Upper lobe of left lung (tissue), 6 donors: ENCODE measurements around the gene KIAA1217. TPM values are rescaled to one million over a fixed set of nuclear protein-coding genes. Genes with fewer than 3 reads are reported as not detected.

Experiments used
- ATAC-seq, 2 donors: fragments of 200-7000 bp; cut with Tn5 transposase; one replicate each; pipeline ENCODE4 v1.9.1; 2022; ENCODE audit warnings: mild to moderate bottlenecking in 2 of 2, moderate library complexity in 2 of 2; ENCODE audit not compliant: low FRiP score in 2 of 2
- DNase-seq, 2 donors: peaks; one replicate each; pipeline ENCODE4 v3.0.0-alpha.2; 2019 to 2020
- H3K27ac ChIP-seq, 4 donors: fragments of 200-600 bp; sonication (generic); one replicate each; pipeline ENCODE4 v1.5.1; 2016 to 2019
- H3K27me3 ChIP-seq, 4 donors: fragments of 200-600 bp; sonication (generic); one replicate each; pipeline ENCODE4 v1.5.1; 2017 to 2019
- H3K36me3 ChIP-seq, 4 donors: fragments of 200-600 bp; sonication (generic); one replicate each; pipeline ENCODE4 v1.5.1; 2016 to 2019
- H3K4me1 ChIP-seq, 4 donors: fragments of 200-600 bp; sonication (generic); one replicate each; pipeline ENCODE4 v1.5.1; 2018 to 2019
- H3K4me3 ChIP-seq, 4 donors: fragments of 200-600 bp; sonication (generic); one replicate each; pipeline ENCODE4 v1.5.1; 2017 to 2019; ENCODE audit warnings: mild to moderate bottlenecking in 2 of 4, moderate library complexity in 1 of 4
- H3K9me3 ChIP-seq, 4 donors: fragments of 200-600 bp; sonication (generic); one replicate each; pipeline ENCODE4 v1.5.1; 2018 to 2019
- EP300 ChIP-seq, 4 donors: sonication (generic); formaldehyde crosslinking; IDR thresholded peaks; one replicate each; pipeline ENCODE4 v1.5.1; 2017; ENCODE audit warnings: antibody characterized with exemption in 4 of 4, control low read depth in 2 of 4
- POLR2A ChIP-seq, 4 donors: fragments of 450-650 bp; IDR thresholded peaks; one replicate each; pipeline ENCODE4 v1.5.1; 2016 to 2017; ENCODE audit warnings: antibody characterized with exemption in 4 of 4, mild to moderate bottlenecking in 2 of 4
- POLR2AphosphoS5 ChIP-seq, 2 donors: sonication (generic); formaldehyde crosslinking; IDR thresholded peaks; one replicate each; pipeline ENCODE4 v1.5.1; 2017; ENCODE audit warnings: antibody characterized with exemption in 2 of 2
- WGBS, 2 donors: methylation state at CpG; one replicate each; pipeline ENCODE4 v1.1.5; 2017 to 2018; 5-methylcytosine and 5-hydroxymethylcytosine counted together
- total RNA-seq, 6 donors: library from RNA; depleted of rRNA in 4 of 6; stranded (reverse); fragments of >200 nt in 4 of 6; gene quantifications; one replicate each; pipeline versions ENCODE4 v1.1.0 to v1.2.1, GENCODE V29; 2016 to 2021
- TF ChIP-seq, protein P1 (sequence below), 6 experiments: fragments of 450-650 bp in 4 of 6; fragments of 200-600 bp in 2 of 6; sonication (generic) in 2 of 6; IDR thresholded peaks; one replicate each; pipeline ENCODE4 v1.5.1; 2016 to 2019; ENCODE audit warnings: antibody characterized with exemption in 6 of 6
- donor health status: DM: no; HTN: no; CAD: no; lungs with moderate emphysema.
- donor health status: DM: no; HTN: yes; CAD: no; lungs with severe emphysema.

The KIAA1217 gene
- total RNA-seq, 6 donors from 2014 or later: 18.4 to 109 (median 41.0) TPM

- ATAC-seq (peak in 1 of 2 donors; percentile 16), DNase-seq (peak in 1 of 2 donors; percentile 42)
These were observed 207.3 kb downstream of the KIAA1217 start for GRCh38 chr10:24416248-24416647.

DNA sequence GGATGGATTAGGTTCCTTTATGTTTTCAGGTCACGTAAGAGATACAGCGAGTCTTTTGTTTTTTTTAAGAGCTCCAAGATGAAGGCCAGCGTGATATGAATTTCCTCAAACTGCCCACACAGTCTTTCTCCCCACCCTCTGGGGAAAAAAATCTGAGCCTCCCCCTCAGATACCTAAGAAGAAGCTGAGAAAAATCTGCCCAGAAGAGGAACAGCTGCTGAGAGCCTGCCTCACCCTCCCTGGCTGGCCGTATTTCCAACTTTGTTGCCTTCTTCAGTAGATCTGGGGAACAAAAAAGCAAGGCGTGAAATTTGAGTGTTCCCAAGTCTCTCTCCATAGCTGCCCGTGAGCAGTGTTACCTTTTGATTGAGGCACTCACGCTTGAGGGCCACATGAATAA, 208.1 kb downstream of the KIAA1217 start:
- no peak overlapping the region for H3K4me3 ChIP-seq
- no peak for ATAC-seq
- WGBS, 2 donors: 75 to 77% methylated on average over 7 of the region's 7 CpGs
- H3K36me3 ChIP-seq: no peaks in the 10 kb centered on the region
- H3K27ac ChIP-seq: peak overlapping the region in 1 of 4 donors; percentile 77
- no peaks in the 10 kb centered on the region for H3K27me3 ChIP-seq
- H3K9me3 ChIP-seq: no peaks in the 10 kb centered on the region
- H3K4me1 ChIP-seq: peaks cover 5 to 24% (median 13%) of the 10 kb centered on the region in 4 donors
- DNase-seq: no peak
- TF ChIP-seq, protein P1, sequence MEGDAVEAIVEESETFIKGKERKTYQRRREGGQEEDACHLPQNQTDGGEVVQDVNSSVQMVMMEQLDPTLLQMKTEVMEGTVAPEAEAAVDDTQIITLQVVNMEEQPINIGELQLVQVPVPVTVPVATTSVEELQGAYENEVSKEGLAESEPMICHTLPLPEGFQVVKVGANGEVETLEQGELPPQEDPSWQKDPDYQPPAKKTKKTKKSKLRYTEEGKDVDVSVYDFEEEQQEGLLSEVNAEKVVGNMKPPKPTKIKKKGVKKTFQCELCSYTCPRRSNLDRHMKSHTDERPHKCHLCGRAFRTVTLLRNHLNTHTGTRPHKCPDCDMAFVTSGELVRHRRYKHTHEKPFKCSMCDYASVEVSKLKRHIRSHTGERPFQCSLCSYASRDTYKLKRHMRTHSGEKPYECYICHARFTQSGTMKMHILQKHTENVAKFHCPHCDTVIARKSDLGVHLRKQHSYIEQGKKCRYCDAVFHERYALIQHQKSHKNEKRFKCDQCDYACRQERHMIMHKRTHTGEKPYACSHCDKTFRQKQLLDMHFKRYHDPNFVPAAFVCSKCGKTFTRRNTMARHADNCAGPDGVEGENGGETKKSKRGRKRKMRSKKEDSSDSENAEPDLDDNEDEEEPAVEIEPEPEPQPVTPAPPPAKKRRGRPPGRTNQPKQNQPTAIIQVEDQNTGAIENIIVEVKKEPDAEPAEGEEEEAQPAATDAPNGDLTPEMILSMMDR (IDR thresholded peaks at IDR 0.05): no peak
- TF ChIP-seq POLR2AphosphoS5 (IDR thresholded peaks at IDR 0.05): no peak
- TF ChIP-seq EP300 (IDR thresholded peaks at IDR 0.05): no peak

More at GRCh38 chr10:24416248-24416647, 207.3 kb downstream of the KIAA1217 start:
- H3K4me1 ChIP-seq: peaks cover 5 to 24% (median 13%) of the 10 kb centered on the region in 4 donors
- TF ChIP-seq, protein P1 (IDR thresholded peaks at IDR 0.05): no peak
- TF ChIP-seq EP300 (IDR thresholded peaks at IDR 0.05) (peak in 1 of 4 donors; percentile 5), POLR2A (IDR thresholded peaks at IDR 0.05) (no peak)
- H3K36me3 ChIP-seq: no peaks in the 10 kb centered on the region
- H3K4me3 ChIP-seq: no peak overlapping the region
- H3K9me3 ChIP-seq: no peaks in the 10 kb centered on the region
- 41 to 55% methylated on average over 4 of the region's 4 CpGs for WGBS, 2 donors
- peak overlapping the region; percentile 41 to 79 (median 66) for H3K27ac ChIP-seq
- H3K27me3 ChIP-seq: no peaks in the 10 kb centered on the region

DNA sequence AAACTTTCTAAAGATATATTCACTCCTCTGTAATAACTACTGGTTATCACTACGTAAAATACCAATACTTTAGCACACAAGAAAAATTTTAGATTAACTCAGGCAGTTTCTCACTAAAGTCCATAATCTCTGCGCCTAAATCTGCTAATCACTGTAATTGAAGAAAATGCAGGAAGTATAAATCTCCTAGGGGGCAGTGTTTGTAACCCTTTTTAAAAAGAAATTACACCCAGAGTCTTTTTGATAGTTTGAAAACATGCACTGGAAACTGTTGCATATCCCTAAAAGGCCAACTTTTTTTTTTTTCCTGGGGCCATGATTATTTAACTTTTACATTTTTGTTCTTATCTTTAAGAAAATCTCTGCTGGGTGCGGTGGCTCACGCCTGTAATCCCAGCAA, 209.6 kb downstream of the KIAA1217 start:
- ATAC-seq (no peak), DNase-seq (no peak)
- no peaks in the 10 kb centered on the region for H3K36me3 ChIP-seq
- 90 to 94% methylated on average over 4 of the region's 4 CpGs for WGBS, 2 donors
- H3K9me3 ChIP-seq: no peaks in the 10 kb centered on the region
- no peaks in the 10 kb centered on the region for H3K27me3 ChIP-seq
- H3K4me3 ChIP-seq: no peak overlapping the region
- TF ChIP-seq EP300 (IDR thresholded peaks at IDR 0.05): no peak
- TF ChIP-seq POLR2AphosphoS5 (IDR thresholded peaks at IDR 0.05): no peak
- no peak for TF ChIP-seq POLR2A (IDR thresholded peaks at IDR 0.05)
- TF ChIP-seq, protein P1 (IDR thresholded peaks at IDR 0.05): no peak
- no peak overlapping the region for H3K27ac ChIP-seq
- H3K4me1 ChIP-seq: peaks cover 5 to 24% (median 13%) of the 10 kb centered on the region in 4 donors

DNA sequence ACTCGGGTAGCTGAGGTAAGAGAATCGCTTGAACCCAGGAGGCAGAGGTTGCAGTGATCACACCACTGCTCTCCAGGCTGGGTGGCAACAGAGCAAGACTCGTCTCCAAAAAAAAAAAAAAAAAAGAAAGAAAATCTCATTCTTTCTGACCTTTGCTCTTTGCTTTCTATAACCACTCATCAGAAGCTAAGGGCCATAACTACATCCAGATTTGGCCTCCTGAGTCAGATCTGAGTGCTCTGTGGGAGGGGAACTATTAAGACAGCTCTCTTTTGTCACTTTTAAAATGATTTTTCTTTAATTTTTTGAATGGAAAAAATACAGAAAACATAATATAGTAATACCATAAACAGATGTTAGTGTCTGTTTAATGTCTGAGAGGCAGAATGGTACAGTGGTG, 210.1 kb downstream of the KIAA1217 start:
- 88 to 89% methylated on average over 3 of the region's 3 CpGs for WGBS, 2 donors
- DNase-seq: no peak

More for the DNA sequence above, 210.1 kb downstream of the KIAA1217 start:
- H3K27ac ChIP-seq: no peak overlapping the region
- H3K27me3 ChIP-seq: no peaks in the 10 kb centered on the region
- no peak for TF ChIP-seq POLR2A (IDR thresholded peaks at IDR 0.05)
- no peak for TF ChIP-seq POLR2AphosphoS5 (IDR thresholded peaks at IDR 0.05)
- TF ChIP-seq, protein P1 (IDR thresholded peaks at IDR 0.05): no peak
- no peak for TF ChIP-seq EP300 (IDR thresholded peaks at IDR 0.05)
- no peaks in the 10 kb centered on the region for H3K9me3 ChIP-seq
- no peak for ATAC-seq
- H3K4me3 ChIP-seq: no peak overlapping the region
- H3K4me1 ChIP-seq: peaks cover 5 to 22% (median 13%) of the 10 kb centered on the region in 4 donors
- H3K36me3 ChIP-seq: no peaks in the 10 kb centered on the region
